ENCODE data around the gene ZNF154.
"Not testable (repeated sequence)": the region's sequence is repeated elsewhere in the genome, so short reads cannot be mapped to it uniquely, and the experiment has no call there.

The ZNF154 gene

DNA sequence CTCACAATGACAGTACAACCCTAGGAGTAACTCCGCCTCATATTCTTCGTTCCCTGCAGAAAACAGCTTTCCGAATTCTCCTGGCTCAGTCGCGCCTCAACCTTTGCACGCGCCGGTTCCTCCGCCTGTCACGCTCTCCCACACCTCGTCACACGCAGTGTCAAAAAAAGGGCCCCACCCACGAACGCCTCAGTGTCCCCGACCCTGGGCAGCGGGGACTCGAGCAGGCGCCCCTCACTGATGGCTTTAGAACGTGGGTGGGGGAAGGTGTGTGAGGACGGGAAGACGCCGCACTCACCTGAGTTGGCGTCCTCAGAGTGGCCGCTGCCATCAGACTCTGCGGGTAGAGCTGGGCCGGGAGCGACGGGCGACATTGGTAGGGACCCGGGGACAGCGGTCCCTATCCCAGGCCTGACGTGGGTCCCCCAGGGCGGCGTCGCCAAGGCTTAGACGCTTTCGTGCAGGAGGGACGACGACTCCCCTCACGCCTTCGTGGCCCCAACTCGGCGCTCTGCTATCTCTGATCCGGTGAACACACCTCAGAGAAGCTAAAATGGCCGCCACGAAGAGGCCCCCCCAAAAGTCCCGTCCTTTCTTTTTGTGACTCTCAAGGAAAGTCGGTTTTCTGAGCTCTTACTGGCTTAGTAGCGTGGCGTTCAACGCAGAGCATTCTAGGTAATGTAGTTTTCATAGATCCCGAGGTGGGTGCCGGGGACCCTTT, at the start of gene ZNF154:
Gene ZNF154 (minus strand): TSS at position 564 of the 721 bp plus-strand sequence. CDS start 233 bp downstream, at position 331.
- no peak for DNase-seq

GRCh38 chr19:57757941-57758340, 48.9 kb upstream of the ZNF154 start:
- no peak for DNase-seq

DNA sequence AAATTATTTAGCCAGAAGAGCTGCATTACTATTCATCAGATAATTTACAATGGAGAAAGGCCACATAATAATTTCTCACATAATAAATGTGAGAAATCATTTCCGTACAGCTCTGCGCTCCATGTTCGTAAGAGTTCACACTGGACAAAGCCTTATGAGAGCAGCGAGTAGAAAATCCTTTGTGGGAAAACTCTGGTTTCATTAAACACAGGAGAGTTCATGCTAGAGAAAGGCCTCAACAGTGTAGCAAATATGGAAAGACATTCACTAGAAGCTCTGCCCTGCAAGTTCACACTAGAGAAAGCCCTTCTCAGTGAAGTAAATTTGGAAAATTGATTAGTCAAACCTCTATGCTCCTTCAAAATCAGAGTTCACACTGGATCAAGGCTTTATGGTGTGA, 46.0 kb upstream of the ZNF154 start:
- no peak for DNase-seq

DNA sequence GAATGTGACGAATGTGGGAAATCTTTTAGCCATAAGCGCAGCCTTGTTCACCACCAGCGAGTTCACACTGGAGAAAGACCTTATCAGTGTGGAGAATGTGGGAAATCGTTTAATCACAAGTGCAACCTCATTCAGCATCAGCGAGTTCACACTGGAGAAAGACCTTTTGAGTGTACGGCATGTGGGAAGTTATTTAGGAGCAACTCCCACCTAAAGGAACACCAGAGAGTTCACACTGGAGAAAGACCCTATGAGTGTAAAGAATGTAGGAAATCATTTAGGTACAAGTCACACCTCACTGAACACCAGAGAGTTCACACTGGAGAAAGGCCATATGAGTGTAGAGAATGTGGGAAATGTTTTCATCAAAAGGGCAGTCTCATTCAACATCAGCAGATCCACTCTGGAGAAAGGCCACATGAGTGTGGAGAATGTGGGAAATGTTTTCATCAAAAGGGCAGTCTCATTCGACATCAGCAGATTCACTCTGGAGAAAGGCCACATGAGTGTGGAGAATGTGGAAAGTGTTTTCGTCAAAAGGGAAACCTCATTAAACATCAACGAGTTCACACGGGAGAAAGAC, 45.2 kb upstream of the ZNF154 start:
- DNase-seq, result no peak

DNA sequence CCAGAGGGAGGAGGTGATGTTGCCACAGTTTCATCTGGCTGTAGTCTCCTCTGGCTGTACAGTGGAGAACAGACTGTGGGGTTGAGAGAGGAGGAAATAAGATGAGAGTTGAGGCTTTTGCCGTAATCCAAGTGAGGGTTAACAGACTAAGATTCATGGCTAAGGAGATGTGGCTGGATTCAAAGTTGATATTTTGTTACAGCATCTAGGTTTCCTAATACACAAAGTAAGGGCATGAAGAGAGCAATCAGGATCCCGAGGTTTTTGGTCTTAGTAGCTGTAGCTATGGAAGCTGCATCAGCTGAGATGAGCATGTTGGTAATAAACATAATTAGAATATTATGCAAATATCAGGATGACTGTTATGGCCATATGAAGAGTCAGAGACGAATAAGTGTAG, 39.0 kb upstream of the ZNF154 start:
- no peak for DNase-seq

GRCh38 chr19:57747472-57747807, 38.4 kb upstream of the ZNF154 start:
- no peak for DNase-seq

DNA sequence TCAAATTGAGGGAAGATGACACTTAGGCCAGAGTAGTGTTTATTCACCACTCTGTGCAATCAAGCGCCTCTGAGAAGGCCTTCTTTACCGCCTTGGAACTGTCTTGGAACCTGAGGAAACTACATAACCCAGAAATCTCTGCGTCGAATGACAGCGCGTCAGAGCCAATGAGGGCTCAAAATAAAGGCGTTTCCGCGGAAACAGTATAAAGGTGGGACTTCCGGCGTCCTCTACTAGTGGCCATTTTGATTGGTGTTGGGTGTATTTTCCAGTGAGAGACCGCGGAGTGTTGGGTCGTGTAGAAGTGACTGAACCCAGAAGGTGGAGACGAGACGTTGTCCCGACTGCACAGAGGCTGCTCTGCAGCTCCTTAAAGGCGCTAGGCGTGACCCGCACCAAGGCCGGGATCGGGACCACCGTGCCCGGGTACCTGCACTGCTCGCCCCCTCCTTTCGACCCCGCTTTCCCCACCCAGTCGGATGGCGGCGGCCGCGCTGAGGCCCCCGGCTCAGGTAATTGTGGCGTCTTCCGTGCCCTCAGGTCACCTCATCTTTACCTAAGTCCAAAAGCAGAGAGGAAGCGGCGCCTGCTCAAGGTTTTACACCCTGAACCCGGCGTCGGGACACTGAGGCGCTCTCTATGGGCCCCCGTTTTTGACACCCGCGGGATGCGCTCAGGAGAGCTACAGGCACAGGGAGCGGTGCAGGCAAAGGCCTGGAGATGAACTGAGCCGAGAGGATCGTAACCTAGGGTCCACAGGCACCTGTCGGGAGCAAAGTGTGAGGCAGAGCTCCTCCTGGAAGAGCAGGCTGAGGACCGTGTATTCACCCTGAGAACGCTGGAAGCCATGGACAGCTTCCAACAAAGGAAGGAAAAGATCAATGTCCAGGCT, 37.8 kb upstream of the ZNF154 start, which contains the start of gene ZNF776:
Gene ZNF776 (plus strand): TSS at position 236 of the 892 bp plus-strand sequence. CDS start 244 bp downstream, at position 480.
- DNase-seq, result peak; percentile 88

DNA sequence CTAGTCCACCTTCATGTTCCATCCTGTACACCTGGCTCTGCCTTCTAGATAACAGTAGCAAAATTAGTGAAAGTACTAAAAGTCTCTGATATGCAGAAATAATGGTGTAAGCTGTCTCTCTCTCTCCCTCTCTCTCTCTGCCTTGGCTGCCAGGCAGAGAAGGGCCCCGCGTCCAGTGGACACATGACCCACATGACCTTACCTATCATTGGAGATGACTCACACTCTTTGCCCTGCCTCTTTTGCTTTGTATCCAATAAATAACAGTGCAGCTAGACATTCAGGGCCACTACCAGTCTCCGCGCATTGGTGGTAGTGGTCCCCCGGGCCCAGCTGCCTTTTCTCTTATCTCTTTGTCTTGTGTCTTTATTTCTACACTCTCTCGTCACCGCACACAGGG, 29.8 kb upstream of the ZNF154 start:
- not testable (repeated sequence) for DNase-seq

- not testable (repeated sequence) for DNase-seq
Observed at GRCh38 chr19:57738320-57738719, 29.3 kb upstream of the ZNF154 start.

- DNase-seq, result no peak
Observed at GRCh38 chr19:57720878-57721277, 11.9 kb upstream of the ZNF154 start.

- no peak for DNase-seq
Observed at GRCh38 chr19:57719901-57720519, 11.0 kb upstream of the ZNF154 start.

DNA sequence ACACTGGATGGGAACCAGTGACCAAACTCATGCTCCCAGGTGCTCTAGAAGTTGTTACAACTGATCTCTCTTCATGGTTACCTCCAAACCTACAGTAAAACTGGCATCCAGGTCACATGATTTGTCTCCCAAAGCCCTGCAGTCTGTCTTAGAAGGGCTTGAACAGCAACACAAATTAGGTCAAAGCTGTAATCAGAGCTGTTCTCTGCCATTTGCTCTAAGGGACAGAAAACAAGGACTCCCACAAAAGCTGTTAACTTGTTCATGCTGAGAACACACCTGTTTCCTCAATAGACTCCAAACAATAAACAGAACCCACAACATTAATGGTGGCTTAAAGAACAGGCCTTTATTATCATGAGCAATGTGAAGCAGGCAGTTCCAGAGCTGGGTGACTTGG, 10.4 kb upstream of the ZNF154 start:
- DNase-seq, result no peak

GRCh38 chr19:57712222-57712621, 3.2 kb upstream of the ZNF154 start:
- DNase-seq, result no peak

- no peak for DNase-seq
Observed at GRCh38 chr19:57709616-57710015, 612 bp upstream of the ZNF154 start.

GRCh38 chr19:57706346-57706745, 2.7 kb downstream of the ZNF154 start:
- no peak for DNase-seq

DNA sequence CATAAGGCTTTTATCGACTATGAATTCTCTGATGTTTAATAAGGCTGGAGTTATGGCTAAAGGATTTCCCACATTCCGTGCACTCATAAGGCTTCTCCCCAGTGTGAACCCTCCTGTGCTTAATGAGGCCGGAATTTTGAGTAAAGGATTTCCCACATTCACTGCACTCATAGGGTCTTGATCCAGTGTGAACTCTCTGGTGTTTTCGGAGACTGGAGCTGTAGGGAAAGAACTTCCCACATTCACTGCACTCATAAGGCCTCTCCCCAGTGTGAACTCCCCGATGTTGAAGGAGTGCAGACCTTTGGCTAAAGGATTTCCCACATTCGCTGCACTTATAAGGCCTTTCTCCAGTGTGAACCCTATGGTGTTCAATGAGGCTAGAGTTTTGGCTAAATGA, 7.4 kb downstream of the ZNF154 start:
- no peak for DNase-seq

DNA sequence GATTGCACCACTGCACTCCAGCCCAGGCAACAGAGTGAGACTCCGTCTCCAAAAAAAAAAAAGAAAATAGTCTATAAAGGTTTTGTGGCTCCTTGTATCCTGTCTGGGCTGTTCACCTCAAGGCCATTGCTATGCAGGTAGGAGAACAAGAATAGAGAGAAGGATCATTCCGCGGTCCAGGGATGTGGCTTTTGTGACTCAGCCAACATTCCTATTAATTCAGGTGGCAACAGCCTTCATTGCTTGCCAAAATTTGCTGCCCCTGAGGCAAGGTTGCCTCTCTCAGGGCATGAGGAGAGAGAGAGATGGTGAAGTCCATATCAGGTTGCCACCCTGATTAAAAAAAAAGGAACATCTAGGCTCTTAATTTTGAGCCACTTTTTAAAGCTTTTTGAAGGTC, 19.3 kb downstream of the ZNF154 start:
- DNase-seq, result no peak

- no peak for DNase-seq
Observed at GRCh38 chr19:57688011-57688763, 20.8 kb downstream of the ZNF154 start.

- no peak for DNase-seq
Observed at GRCh38 chr19:57687363-57688010, 21.5 kb downstream of the ZNF154 start.

GRCh38 chr19:57686727-57687126, 22.3 kb downstream of the ZNF154 start:
- DNase-seq, result no peak

DNA sequence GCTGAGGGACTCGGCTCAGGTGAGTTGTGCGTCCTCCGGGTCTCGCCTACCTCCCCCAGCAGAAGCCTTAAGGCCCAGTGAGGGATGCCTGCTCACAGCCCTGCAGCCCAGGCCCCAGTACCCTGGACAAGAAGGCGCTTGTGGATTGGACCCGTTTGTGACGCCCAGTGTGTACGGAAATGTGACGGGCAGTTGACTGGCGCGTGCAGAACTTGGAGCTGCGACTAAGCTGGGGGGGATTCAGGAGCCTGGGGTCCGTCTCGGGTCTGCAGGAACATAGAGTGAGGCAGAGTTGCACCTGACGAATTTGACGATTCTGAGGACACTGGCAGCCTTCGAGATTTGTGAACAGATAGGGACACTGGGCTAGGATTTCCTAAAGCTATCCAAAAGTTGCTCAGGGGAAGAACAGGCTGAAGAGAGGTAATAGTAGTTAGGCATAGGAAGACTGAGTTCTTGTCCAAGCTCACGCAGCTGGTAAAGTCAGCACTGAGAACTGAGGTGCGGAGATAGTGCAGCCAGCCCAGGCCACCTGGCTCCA, 26.7 kb downstream of the ZNF154 start:
- DNase-seq, result no peak

DNA sequence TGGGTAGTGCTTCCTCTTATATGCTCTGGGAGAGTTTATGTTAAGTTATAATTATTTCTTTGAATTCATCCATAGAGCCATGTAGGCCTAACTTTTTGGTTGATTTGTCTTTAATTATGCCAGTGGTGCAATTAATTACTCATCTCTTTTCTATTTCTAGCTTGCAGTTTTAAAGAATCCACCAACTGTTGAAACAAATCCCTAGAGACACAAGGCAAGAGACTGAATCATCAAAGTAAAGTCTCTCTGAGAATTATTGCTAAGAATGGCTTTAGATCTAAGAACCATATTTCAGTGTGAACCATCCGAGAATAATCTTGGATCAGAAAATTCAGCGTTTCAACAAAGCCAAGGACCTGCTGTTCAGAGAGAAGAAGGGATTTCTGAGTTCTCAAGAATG, 33.1 kb downstream of the ZNF154 start:
- DNase-seq, result no peak

Measured in NCI-H1694 (cell line).